HG03442 (cell line): ENCODE measurements around the gene LRCH1.
A peak's percentile ranks its signal among the peaks of the same experiment; 100 is the strongest.
"Not testable (repeated sequence)": the region's sequence is repeated elsewhere in the genome, so short reads cannot be mapped to it uniquely, and the experiment has no call there.

Experiments
- ATAC-seq: cut with Tn5 transposase; IDR thresholded peaks from one replicate; pipeline ENCODE4 v1.9.1; 2021; ENCODE audit warnings: mild to moderate bottlenecking, moderate library complexity; ENCODE audit not compliant: unreplicated experiment

Gene LRCH1, protein sequence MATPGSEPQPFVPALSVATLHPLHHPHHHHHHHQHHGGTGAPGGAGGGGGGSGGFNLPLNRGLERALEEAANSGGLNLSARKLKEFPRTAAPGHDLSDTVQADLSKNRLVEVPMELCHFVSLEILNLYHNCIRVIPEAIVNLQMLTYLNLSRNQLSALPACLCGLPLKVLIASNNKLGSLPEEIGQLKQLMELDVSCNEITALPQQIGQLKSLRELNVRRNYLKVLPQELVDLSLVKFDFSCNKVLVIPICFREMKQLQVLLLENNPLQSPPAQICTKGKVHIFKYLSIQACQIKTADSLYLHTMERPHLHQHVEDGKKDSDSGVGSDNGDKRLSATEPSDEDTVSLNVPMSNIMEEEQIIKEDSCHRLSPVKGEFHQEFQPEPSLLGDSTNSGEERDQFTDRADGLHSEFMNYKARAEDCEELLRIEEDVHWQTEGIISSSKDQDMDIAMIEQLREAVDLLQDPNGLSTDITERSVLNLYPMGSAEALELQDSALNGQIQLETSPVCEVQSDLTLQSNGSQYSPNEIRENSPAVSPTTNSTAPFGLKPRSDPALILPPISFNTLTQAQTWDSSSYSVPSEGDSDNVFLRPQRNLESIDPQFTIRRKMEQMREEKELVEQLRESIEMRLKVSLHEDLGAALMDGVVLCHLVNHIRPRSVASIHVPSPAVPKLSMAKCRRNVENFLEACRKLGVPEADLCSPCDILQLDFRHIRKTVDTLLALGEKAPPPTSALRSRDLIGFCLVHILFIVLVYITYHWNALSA

DNA sequence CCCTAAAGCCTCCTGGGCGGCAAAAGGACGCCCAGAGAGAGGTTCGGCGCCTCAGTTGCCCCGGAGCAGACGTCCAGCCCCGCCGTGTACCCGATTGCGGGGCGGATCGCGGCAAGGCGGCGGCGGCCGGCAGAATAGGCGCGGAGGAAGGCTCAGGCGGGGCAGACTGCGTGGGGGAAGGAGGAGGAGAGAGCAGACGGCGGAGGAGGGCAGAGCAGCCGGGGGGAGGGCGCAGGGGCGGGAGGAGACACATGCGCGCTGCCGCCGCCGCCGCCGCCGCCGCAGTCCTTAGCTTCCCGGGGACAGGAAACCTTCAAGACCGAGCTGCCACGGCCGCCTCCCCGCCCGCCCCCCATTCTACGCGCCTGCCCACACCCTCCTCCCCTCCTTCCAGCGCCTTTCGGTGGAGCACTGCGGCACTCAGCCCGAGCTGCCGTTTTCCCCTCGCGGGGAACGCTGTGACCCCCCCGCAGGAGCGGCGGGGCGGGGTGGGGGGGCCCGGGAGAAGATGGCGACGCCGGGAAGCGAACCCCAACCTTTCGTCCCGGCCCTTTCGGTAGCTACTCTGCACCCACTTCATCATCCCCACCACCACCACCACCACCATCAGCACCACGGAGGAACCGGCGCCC lies at the start of gene LRCH1:
Gene LRCH1, plus strand, starts transcription at position 282 of the 632 bp plus-strand sequence. Its CDS starts 227 bp downstream, at position 509.
- ATAC-seq = peak; percentile 66

DNA sequence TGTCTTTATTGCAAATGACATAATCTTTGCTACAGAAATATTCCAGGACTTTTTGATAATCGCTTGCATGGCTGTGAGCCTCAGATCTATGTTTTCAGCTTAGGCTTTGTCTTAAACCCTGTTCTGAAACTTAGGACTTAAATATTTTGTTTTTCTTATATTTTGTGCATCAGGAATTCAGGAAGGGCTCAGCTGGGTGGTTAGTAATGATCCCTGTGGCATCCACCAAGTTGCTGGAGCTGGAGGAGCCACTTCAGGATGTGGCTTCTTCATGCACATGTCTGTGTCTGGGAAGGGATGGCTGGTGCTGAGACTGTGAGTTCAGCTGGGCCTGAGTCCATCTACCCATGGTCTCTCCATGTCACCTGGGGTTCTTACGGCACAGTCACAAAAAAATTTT lies 48.9 kb upstream of the LRCH1 start:
- no peak for ATAC-seq

DNA sequence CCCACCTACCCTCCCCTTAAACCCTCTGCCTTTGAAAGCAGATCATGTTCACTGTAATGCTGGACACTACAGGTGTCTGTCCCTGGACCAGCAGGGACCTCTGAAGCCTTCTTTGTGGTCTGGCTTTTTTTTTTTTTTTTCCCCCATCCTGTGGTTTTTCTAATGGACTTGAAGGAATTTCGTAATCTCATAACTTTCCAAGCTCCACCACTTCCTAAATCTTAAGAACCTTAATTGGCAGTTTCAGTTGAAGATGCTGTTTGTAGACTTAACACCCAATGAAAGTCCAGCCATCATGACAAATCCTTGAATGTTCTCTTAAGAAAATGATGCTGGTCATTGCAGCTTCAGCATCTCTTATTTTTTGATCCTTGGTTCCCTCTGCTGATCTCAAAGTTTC lies 45.0 kb upstream of the LRCH1 start:
- no peak for ATAC-seq

DNA sequence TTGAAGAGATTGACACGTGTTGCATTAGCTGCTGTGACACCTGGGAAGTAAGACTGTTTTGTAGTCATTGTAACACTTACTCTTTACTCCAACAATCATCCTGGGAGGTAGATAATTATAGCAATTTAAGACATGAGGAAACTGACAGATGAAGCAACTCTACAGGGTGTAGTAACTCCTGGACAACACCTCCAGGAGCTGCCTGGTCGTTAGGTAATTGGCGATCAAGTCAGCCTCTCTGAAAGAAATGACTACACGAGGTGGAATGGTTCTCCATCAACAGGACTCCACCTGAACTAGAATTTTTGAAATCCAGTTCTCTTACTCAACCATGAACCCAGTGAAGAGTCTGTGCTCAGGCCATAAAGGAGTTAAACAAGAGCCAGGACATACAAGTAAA lies 43.0 kb upstream of the LRCH1 start:
- ATAC-seq = no peak

DNA sequence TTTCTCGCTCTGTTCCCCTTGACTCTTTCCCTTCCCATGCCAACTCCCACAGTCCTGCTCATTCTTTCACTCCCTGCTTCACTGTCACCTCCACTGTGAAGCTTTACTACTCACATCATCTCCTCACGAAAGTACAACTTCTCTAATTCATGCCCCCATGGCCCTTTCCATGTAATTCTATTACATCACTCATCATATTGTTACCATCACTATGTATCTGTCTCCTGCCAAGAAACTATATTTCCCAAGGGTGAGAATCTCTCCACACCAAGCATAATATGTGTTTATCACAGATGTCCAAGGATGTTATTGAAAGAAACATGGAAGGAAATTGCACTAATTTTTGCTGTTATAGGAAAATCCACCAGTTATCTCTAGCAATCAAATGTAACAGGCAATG lies 37.2 kb upstream of the LRCH1 start:
- no peak for ATAC-seq

DNA sequence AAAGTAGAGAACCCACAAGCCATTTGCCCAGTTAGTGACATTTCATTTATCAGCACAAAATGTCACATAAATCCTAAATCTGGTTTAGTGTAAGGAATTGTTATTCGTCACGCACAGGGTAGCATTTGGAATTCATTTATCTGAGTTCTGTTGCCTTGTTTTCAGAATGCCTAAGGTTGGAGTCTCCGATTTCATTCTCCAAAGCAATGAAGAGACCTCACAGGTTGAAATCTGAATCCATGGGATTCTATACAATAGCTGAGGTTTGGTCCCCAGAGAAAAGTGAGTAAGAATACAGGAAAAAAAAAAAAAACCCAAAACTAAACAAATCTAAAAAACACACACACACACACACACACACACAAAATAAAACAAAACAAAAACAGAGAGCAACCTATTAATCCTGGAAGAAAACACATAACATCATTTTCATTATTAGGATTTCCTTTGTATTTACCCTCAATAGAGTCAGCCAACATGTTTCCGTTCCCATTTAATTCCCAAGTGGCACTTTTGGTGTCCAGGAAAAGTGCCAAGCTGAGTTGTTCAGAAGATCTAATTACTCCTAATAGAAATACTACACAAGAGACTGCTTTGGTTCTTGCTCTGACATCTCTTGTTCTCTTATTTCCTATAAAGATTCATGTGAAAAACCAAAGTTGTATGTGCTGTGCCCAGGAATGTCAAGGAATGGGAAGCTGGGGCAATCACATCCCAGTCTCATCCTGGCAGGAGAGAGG lies 36.2 kb upstream of the LRCH1 start:
- ATAC-seq = no peak

DNA sequence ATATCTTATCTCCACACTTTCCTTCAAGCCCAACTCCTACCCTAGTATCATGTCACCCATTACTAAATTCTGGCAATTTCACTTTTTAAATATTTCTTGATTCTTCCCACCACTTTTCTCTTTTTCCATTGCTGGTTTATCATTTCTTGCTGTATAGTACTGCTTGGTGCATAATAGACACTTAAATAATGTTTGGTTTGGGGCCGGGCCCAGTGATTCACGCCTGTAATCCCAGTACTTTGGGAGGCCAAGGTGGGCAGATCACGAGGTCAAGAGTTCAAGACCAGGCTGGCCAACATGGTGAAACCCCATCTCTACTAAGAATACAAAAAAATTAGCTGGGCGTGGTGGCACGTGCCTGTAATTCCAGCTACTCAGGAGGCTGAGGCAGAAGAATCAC lies 35.2 kb upstream of the LRCH1 start:
- ATAC-seq = not testable (repeated sequence)

DNA sequence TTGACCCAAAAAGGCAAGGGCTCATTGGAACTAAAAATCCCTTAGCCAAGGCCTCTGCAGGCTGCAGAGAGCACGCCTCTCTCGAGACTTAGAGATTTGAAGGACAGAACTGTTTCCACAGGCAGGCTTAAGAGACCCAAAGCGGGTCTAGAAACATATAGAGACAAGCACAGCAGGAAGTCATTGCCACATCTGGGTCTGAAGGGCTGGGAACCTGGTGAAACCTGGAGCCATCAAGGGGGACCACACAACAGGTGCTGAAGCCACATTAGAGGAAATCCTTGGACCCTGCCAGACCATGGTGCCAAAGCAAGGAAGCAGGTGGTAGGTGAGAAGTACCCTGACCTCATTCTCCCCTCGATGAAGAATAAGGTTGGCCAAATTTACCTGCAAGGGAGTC lies 33.8 kb upstream of the LRCH1 start:
- ATAC-seq = no peak

DNA sequence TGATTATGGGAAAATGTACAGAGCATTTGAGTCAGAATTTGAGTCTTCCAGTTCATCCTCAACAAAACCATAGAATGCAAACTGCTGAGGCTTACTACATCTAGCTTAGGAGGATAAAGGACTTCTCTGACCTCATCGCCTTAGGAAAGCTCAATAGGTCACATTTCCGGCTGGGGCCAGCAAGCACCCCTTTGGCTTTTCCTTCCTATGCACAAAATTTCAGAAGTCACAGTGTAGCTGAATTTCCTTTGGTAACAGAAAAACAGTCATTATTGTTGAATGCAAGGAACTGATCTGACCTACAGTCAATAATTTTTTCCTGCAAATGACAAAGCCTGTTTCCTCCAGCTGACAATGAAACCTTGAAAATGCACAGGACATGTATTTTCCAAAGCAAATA lies 32.8 kb upstream of the LRCH1 start:
- no peak for ATAC-seq

DNA sequence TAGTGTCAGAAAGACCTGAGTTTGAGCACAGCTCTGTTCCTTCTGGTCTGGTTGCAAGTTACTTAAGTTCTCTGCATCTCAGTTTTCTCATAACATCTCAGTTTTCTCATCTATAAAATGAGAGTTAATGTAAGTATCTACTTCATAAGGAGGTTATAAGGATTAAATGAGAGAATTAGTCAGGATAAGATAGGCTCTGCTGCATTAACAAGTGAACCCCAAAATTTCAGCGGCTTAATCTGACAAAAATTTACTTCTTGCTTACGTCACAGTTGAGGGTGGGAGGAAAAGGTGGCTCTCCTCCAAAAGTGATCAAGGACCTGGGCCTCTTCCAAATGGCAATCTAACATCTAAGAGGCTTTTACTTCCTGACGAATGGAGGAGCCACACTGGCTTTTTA lies 31.5 kb upstream of the LRCH1 start:
- ATAC-seq = no peak

DNA sequence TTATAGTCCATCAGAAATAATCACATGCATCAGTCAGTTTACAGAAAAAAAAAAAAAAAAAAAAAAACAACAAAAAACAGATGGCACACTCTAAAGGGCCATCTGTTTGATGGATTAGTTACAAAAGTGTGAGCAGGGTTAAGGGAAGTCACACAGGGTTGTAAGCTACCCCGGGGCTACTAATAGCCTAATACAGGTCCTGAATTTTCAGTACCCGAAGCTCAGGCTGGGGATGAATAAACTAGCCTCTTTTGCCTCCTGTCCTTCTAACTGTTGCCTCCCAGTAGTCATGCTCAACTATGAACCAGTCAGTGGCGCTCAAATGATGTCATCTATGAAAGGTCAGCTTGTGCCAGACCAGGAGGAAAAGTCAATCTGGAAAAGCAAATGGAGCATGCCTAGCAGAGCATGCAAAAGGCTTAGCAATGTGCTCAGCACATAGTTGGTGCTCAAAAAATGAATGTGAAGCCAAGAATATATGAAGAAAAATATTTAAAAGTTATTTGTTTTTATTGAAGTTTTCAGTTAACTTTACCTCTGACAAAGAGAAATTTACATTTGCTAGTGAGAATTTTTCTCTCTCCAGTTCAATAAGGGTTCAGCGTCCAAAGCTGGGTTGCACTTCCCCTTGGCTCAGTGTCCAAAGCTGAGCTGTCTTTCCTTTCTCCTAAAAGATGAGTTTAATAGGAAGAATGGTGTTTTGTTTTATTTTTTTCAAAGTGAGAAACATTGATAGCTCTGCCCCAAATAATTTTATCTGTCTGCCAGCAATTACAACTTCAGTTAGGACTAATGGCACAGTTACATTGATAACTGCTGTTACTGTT lies 30.8 kb upstream of the LRCH1 start:
- ATAC-seq = no peak

DNA sequence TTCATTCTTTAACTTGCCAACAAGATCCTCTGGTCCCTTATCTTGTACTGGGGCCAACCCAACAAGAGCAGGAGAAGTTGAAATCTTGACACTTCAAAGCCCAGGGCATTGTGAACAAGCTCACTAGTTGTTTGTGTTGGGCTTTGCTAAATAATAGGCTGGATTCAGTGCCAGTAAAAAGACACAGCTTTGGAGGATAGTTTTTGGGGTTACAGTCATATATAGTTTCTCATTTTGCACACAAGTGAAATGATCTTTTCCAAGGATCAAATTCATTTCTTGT lies 30.3 kb upstream of the LRCH1 start:
- no peak for ATAC-seq

DNA sequence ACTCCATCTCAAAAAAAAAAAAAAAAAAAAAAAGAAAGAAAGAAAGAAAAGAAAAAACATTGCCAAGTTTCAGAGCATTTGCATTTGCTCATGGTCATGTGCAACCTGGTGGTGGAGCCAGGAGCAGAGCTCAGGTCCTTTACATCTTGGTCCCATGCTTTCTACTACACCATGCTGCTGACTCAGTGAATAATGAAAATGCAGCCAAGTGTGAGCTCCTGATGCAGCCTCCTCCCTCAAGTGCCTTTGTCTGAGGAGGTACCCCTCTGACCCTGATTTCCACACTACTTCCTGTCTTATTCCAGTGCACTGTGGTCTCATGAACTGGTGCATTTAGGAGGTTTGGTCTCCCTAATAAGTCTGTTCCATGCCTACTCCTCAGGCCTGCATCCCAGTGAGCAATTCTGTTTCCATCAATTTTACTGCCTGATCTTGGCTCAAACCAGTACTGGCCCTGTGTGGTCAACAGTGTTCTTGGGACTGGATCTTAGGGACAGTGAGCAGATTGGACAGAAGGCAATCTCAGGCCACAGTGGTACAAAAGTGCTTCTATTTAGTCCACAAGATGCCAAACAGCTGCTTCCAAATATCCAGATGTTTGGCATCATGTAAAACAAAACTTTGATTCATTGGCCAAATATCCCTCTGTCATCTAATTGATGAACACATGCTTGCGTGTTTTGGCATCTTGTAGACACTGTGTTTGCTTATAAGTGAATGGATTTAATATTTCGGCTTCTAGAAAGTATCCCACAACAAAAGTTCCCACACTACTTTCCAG lies 28.8 kb upstream of the LRCH1 start:
- ATAC-seq = no peak

DNA sequence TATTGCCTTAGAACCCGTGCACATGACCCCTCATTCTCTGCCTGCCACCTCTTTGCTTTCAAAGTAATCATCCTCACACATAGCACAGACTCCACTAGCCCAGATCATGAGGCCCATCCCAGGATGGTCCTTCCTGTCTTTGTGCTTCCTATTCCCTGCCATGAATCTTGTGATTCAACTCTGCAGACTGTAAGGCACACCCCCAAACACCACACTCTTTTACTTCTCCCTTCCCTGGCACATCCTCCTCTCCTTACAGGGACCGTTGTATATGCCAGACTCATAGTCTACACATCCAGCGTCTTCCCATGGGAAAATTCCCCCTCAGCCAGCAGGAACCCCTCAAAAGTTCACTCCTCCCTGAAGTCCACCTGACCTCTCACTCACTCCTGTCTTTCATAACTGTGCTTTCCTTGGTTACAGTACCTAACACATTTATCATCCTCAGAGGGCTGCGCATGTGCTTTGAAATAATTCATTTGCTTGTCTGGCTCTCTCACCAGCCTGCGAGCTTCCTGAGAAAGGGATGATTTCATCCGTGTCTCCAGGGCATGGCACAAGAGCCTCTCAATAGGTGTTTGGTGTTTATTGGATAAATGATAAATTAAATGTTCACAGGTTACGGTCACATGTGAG lies 26.8 kb upstream of the LRCH1 start:
- no peak for ATAC-seq

DNA sequence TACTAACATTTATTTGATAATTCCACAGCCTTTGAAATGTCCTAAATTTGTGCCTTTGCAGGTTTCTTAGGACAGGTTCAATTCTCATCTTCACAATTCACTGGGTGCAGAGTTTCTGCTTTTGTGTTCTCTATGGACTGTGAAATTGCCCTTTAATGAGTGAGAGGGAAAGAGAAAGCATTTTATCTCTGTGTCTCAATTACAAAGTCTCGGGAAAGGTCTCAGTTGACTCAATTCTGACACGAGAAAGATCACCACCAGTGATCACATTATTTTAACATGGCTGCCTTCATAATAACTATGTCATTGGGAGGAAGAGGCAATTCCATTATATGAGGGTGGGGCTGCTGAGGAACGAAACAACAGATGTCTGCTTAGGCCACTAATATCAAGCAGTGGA lies 26.2 kb upstream of the LRCH1 start:
- peak; percentile 50 for ATAC-seq

DNA sequence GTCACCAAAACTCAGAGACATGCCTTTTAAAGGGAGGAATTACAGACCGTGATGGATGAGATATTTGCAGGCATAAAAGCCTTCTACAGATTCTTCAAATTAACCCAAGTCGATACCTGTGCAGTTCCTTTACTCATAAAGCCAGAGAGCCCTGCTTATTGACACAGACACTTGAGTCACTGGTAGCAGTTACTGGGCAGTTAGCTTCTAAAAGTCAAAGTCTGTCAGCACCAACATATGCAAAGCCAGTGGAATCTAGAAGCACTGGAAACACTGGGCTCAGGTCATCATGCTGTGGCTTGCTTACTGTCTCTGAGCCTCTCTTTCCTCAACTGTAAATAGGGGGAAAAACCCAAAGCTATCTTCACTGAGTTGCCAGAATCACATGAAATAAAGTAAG lies 25.7 kb upstream of the LRCH1 start:
- no peak for ATAC-seq

DNA sequence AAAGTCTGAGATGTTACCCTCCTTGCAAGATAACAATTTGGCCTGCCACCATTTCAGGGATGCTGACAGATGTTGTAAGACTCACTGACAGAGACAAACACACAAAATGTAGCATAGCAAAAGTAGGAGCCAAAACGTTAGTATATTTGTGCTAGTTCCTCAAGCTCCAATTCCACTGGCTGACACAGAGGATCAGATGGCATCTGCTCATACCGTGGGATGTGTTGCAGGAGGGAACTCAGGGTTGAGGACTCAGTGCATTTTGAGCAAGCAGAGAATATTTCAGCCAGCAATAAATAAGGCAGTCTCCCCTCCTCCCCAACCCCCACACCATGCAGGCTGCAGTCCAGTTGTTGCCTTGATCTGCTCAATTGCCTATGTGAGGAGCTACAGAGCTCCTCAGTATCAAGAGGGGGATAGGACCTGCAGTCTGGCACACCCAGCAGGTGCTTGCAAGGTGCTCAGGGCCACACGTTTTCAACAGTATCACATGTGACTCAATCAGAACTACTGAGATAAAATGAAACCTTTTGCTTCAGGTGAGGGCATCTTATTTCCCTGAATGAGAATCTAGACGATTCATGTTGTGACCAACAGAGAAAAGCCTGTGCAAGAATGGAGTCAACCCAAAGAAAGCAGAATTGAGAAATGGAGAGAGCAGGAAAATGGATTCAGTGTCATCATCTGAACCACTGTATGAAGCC lies 23.6 kb upstream of the LRCH1 start:
- peak; percentile 41 for ATAC-seq

DNA sequence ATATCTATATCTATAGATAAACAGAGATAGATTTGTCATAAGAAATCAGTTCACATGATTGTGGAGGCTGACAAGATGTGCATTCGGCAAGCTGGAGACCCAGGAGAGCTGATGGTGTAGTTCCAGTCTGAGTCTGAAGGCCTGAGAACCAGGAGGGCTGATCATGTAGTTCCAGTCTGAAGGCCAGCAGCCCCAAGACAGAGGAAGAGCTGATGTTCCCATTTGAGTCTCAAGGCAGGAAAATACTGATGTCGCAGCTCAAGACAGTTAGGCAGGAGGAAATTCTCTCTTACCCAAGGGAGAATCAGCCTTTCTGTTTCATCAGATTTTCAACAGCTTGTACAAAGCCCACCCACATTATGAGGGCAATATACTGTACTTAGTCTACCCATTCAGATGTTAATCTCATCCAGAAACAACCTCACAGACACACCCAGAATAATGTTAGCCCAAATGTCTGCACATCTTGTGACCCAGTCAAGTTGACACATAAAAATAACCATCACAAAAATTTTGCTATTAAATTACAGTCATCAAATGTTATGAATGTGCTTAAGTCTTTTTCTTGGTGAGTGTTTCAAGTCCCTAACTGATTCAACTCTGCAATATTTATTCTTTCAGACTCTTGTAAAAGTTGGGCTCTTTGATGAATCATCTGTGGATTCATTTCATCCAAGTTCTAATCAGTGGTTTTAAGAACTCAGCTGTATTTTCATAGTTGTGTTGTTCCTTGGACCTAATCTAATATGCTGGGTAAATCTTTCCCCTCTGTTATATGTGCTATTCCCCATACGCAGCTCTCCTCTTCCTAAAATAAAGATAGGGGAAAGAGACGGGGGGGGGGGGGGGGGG lies 22.7 kb upstream of the LRCH1 start:
- ATAC-seq = no peak
